ENCODE results near the gene BLMH. TPM values are rescaled to one million over a fixed set of nuclear protein-coding genes. Genes with fewer than 3 reads are reported as not detected.
"Not testable (repeated sequence)": the region's sequence is repeated elsewhere in the genome, so short reads cannot be mapped to it uniquely, and the experiment has no call there.

Gene BLMH
- total RNA-seq, 1 experiment from 2014 or later, result 59.0 TPM

DNA sequence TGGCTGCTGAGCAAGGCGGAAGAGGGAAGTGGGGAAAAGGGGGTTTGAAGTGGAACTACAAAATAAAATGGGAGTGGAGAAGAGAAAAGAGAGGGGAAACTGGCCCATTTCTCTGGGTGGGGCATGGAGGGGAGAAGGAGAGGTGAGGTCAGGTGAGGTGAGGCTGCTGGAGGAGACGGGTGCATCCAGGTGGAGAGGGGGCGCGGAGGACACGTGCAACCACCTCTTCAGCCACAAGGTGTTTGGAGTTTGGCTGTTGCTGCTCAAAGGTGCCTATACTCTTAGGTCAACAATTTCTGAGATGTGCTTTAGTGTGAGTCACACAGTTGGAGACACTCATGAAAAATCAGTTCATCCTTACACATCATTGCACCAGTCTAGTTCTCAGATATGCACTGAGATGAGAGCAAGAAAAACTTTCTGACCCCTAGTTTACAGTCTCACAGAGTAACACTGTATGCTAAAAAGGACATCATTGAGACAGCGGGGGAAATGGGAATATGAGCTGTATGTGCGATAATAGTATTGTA lies 61.1 kb downstream of the BLMH start:
- in situ Hi-C loops (cut with HindIII; ENCODE audit: low pct_unique_long_range_greater_than_20kb, low sequenced_read_pairs), result no loop called here
- no peak for DNase-seq (ENCODE audit: low read depth, low spot score)
- BruUV-seq (replicated peaks), result no TSS peak

GRCh38 chr17:30230009-30230408 lies 61.7 kb downstream of the BLMH start:
- in situ Hi-C loops (cut with HindIII; ENCODE audit: low pct_unique_long_range_greater_than_20kb, low sequenced_read_pairs); intact Hi-C loops (cut with micrococcal nuclease; ENCODE audit: unreplicated experiment); H3K36me3 ChIP-seq (ENCODE audit: control insufficient read depth, insufficient read depth, low read length); CTCF ChIA-PET; ATAC-seq; H3K4me1 ChIP-seq (ENCODE audit: control insufficient read depth, insufficient read depth, low read length); H3K27ac ChIP-seq (ENCODE audit: low read length); H3K4me3 ChIP-seq (ENCODE audit: low read depth in 2 of 2, low read length in 2 of 2); POLR2A ChIA-PET; H3K9me3 ChIP-seq (ENCODE audit: control insufficient read depth, insufficient read depth, low read depth, low read length); BruUV-seq (replicated peaks); DNase-seq (ENCODE audit: low read depth, low spot score): not testable (repeated sequence)
- peaks cover 13% of the 10 kb centered on the region for H3K27me3 ChIP-seq (ENCODE audit: control insufficient read depth, insufficient read depth, low read length)

More for the DNA sequence above, 61.1 kb downstream of the BLMH start:
- intact Hi-C loops (cut with micrococcal nuclease; ENCODE audit: unreplicated experiment), result no loop called here
- no peak for TF ChIP-seq POLR2AphosphoS5 (IDR thresholded peaks at IDR 0.05; ENCODE audit: low read depth, low read length)
- no peak for TF ChIP-seq TCF7L2 (IDR thresholded peaks at IDR 0.05; ENCODE audit: low read depth, low read length)
- no peak for TF ChIP-seq SIN3A (IDR thresholded peaks at IDR 0.05; ENCODE audit: borderline replicate concordance, insufficient read depth, low read depth, low read length)
- TF ChIP-seq CTCF (IDR thresholded peaks at IDR 0.05), result no peak
- TF ChIP-seq, protein P1, sequence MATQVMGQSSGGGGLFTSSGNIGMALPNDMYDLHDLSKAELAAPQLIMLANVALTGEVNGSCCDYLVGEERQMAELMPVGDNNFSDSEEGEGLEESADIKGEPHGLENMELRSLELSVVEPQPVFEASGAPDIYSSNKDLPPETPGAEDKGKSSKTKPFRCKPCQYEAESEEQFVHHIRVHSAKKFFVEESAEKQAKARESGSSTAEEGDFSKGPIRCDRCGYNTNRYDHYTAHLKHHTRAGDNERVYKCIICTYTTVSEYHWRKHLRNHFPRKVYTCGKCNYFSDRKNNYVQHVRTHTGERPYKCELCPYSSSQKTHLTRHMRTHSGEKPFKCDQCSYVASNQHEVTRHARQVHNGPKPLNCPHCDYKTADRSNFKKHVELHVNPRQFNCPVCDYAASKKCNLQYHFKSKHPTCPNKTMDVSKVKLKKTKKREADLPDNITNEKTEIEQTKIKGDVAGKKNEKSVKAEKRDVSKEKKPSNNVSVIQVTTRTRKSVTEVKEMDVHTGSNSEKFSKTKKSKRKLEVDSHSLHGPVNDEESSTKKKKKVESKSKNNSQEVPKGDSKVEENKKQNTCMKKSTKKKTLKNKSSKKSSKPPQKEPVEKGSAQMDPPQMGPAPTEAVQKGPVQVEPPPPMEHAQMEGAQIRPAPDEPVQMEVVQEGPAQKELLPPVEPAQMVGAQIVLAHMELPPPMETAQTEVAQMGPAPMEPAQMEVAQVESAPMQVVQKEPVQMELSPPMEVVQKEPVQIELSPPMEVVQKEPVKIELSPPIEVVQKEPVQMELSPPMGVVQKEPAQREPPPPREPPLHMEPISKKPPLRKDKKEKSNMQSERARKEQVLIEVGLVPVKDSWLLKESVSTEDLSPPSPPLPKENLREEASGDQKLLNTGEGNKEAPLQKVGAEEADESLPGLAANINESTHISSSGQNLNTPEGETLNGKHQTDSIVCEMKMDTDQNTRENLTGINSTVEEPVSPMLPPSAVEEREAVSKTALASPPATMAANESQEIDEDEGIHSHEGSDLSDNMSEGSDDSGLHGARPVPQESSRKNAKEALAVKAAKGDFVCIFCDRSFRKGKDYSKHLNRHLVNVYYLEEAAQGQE (IDR thresholded peaks at IDR 0.05; ENCODE audit: insufficient read depth in 1 of 2, low read depth in 2 of 2, low read length in 1 of 2), result no peak
- H3K4me3 ChIP-seq (ENCODE audit: low read depth in 2 of 2, low read length in 2 of 2), result no peak overlapping the region
- no peaks in the 10 kb centered on the region for H3K9me3 ChIP-seq (ENCODE audit: control insufficient read depth, insufficient read depth, low read depth, low read length)
- H3K27me3 ChIP-seq (ENCODE audit: control insufficient read depth, insufficient read depth, low read length), result peaks cover 13% of the 10 kb centered on the region
- no peak for ATAC-seq
- H3K4me1 ChIP-seq (ENCODE audit: control insufficient read depth, insufficient read depth, low read length), result 0 out of 2 replicates have a peak, but pooled peaks cover 6% of the 10 kb centered on the region
- CTCF ChIA-PET, result no interaction called here
- no peaks in the 10 kb centered on the region for H3K36me3 ChIP-seq (ENCODE audit: control insufficient read depth, insufficient read depth, low read length)
- POLR2A ChIA-PET, result no interaction called here
- no peak overlapping the region for H3K27ac ChIP-seq (ENCODE audit: low read length)

DNA sequence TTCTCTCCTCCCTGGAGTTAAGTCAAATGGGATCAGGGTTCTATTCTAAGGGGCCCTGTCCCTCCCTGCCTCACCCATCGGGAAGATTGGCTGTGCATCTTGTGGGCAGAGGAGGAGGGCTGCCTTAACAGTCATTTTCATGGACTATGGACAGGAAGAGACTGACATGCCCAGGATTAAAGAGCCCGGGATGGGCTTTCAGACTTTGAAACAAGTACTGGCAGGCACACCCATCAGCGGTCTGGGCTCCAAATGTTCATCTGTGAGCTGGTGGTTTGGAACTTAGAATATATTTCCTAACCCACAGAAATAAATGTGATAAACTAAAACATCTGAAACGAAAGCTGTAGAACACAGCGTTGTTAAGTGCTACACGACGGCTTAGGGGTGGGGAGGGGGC lies 62.7 kb downstream of the BLMH start:
- Histone ChIP-seq H3K36me3 (ENCODE audit: control insufficient read depth, insufficient read depth, low read length) (no peaks in the 10 kb centered on the region), H3K27me3 (ENCODE audit: control insufficient read depth, insufficient read depth, low read length) (peaks cover 7% of the 10 kb centered on the region), H3K9me3 (ENCODE audit: control insufficient read depth, insufficient read depth, low read depth, low read length) (no peaks in the 10 kb centered on the region), H3K27ac (ENCODE audit: low read length) (no peak overlapping the region), H3K4me1 (ENCODE audit: control insufficient read depth, insufficient read depth, low read length) (no peaks in the 10 kb centered on the region), H3K4me3 (ENCODE audit: low read depth in 2 of 2, low read length in 2 of 2) (no peak overlapping the region)
- ATAC-seq (no peak), DNase-seq (ENCODE audit: low read depth, low spot score) (no peak)
- ChIA-PET POLR2A (no interaction called here), CTCF (no interaction called here)
- BruUV-seq (replicated peaks), result no TSS peak
- in situ Hi-C loops (cut with HindIII; ENCODE audit: low pct_unique_long_range_greater_than_20kb, low sequenced_read_pairs) (no loop called here), intact Hi-C loops (cut with micrococcal nuclease; ENCODE audit: unreplicated experiment) (no loop called here)
- TF ChIP-seq TCF7L2 (IDR thresholded peaks at IDR 0.05; ENCODE audit: low read depth, low read length), result no peak
- TF ChIP-seq, protein P1 (IDR thresholded peaks at IDR 0.05; ENCODE audit: insufficient read depth in 1 of 2, low read depth in 2 of 2, low read length in 1 of 2), result no peak
- no peak for TF ChIP-seq CTCF (IDR thresholded peaks at IDR 0.05)
- TF ChIP-seq SIN3A (IDR thresholded peaks at IDR 0.05; ENCODE audit: borderline replicate concordance, insufficient read depth, low read depth, low read length), result no peak
- no peak for TF ChIP-seq POLR2AphosphoS5 (IDR thresholded peaks at IDR 0.05; ENCODE audit: low read depth, low read length)

Measured in Panc1 (cell line).